H7 (cell line): ENCODE data around the gene SMIM24. TPM values are rescaled to one million over a fixed set of nuclear protein-coding genes. Genes with fewer than 3 reads are reported as not detected.
"Not testable (repeated sequence)": the region's sequence is repeated elsewhere in the genome, so short reads cannot be mapped to it uniquely, and the experiment has no call there.

ENCODE experiments used
- DNase-seq: peaks from one replicate; pipeline ENCODE4 v3.0.0; 2012
- H3K27me3 ChIP-seq: 2 replicates; pipeline ENCODE4 v1.6.0; 2011; ENCODE audit warnings: mild to moderate bottlenecking, low read length; ENCODE audit not compliant: control insufficient read depth, insufficient read depth
- H3K36me3 ChIP-seq: replicated peaks from 2 replicates; pipeline ENCODE4 v1.5.1; 2011; ENCODE audit warnings: low read length; ENCODE audit not compliant: control insufficient read depth, insufficient read depth
- H3K4me3 ChIP-seq: 2 replicates; pipeline ENCODE4 v1.5.1; 2011; ENCODE audit warnings: low read depth, mild to moderate bottlenecking, control low read depth, low read length, moderate library complexity; ENCODE audit not compliant: insufficient read depth
- total RNA-seq: library from RNA; depleted of rRNA; stranded (reverse); fragments of >200 nt; shearing (Covaris generic); gene quantifications from 2 replicates; pipeline ENCODE4 v1.2.3, GENCODE V29; 2014

Gene SMIM24
- total RNA-seq, 1 experiment from 2014 or later = 6.0 TPM

DNA sequence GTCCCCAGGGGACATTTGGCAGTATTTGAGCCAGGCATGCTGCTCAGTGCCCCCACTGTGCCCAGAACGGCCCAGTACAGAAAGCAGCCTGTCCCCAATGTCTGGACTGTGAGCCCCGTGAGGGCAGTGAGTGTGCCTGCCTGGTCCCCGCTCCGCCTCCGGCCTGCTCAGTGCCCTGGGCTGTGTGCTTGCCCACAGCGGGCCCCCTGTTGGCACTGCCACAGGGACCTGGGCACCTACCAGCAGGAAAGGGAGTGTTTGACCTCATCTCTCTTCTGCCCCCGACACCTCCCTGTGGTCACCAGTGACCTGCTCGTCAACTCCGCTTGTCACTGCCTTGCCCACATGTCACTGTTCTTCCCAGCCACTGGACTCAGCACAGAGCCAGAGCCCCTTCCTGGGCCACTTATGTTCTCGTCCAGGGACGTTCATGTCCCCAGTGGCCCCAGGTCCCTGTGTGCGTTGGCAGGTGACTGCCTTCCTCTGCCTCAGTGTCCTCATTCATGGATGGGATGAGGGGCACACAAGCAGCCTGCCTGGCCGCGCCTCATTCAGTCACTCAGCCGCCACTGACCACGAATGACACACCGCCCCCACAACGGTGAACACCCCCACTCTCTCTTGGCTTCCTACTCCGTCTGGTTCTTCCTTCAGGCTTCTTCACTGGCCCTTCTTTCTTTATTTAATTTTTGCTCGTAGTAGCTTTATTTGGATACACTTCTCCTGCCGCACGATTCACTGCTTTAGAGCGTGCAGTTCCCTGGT is 28.6 kb upstream of the SMIM24 start:
- no peak for DNase-seq
- Histone ChIP-seq H3K27me3 (no peaks in the 10 kb centered on the region), H3K4me3 (no peak overlapping the region), H3K36me3 (peaks cover 3% of the 10 kb centered on the region)

DNA sequence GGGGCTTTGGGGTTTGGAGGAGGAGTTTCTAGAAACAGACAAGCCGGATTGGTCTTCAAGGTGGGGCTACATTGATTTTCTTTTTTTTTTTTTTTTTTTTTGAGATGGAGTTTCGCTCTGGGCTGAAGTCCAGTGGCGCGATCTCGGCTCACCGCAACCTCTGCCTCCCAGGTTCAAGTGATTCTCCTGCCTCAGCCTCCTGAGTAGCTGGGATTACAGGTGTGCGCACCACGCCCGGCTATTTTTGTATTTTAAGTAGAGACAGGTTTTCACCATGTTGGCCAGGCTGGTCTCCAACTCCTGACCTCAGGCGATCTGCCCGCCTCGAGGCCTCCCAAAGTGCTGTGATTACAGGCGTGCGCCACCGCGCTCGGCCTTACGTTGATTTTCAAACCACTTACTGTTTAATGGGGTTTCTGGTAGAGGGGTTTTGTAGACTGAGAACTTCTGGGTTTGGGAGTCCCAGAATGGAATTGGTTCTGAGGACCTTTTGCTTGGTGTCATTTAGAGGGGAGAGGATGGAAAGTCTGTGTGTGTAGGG is 27.9 kb upstream of the SMIM24 start:
- H3K4me3 ChIP-seq, H3K27me3 ChIP-seq, H3K36me3 ChIP-seq, DNase-seq: not testable (repeated sequence)

GRCh38 chr19:3507371-3508120 is 27.2 kb upstream of the SMIM24 start:
- peak; percentile 94 for DNase-seq
- Histone ChIP-seq H3K27me3 (no peaks in the 10 kb centered on the region), H3K36me3 (peaks cover 3% of the 10 kb centered on the region), H3K4me3 (peak overlapping the region; percentile 81)

DNA sequence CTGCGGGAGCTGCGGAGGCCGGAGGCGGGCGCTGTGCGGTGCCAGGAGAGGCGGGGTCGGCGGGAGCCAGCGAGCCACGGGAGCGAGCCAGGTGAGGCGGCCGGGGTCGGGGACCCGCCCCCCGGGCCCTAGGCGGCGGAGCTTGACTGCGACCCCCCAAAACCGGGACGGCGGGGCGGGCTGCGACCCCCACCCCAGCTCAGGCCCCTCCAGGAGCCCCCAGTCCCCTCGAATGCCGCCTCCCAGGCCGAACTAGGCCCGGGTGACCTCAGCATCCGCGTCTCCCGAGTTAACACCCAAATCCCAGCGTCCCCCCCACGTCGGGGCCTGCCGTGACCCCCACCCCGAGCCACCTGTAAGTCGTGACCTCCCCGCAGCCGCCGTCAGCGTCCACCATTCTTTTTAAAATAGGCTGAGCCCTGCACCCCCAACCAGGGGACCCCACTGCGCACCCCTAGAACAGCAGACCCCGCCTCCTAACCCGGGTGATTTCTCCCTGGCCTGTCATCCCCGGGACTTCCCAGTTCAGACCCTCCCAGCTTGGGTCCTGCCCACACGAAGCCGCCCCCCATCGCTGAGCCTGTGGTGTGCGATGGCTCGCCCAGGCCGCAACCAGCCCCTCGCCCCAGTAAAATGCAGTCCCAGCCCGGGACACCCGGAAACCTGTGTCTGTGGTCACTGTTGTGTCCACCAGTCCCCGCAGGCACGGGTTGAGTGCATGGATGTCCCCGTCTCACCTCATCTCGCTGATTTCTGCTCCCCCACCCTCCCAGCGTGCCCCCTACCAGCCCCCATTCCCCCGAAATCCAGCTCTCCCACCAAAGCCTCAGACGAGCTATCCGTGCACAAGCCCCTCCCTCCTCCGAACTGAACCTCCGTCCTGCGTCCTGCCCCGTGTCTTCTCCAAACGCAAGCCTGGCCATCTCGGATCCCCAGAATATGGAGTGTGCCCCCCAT is 26.3 kb upstream of the SMIM24 start:
- DNase-seq = peak; percentile 82
- Histone ChIP-seq H3K4me3 (peak overlapping the region; percentile 81), H3K36me3 (peaks cover 3% of the 10 kb centered on the region), H3K27me3 (no peaks in the 10 kb centered on the region)

GRCh38 chr19:3505598-3506383 is 25.5 kb upstream of the SMIM24 start, which contains the start of gene FZR1:
Gene FZR1 (plus strand): TSS chr19:3506311. CDS start chr19:3522990, 16,679 bp downstream.
- Histone ChIP-seq H3K36me3 (peaks cover 3% of the 10 kb centered on the region), H3K27me3 (no peaks in the 10 kb centered on the region), H3K4me3 (peak within 1 kb of the TSS; percentile 81)
- DNase-seq = peak; percentile 99

- Histone ChIP-seq H3K36me3 (peaks cover 2% of the 10 kb centered on the region), H3K4me3 (no peak overlapping the region), H3K27me3 (no peaks in the 10 kb centered on the region)
- no peak for DNase-seq
Measured at GRCh38 chr19:3504735-3505134, 24.4 kb upstream of the SMIM24 start.

- Histone ChIP-seq H3K27me3 (no peaks in the 10 kb centered on the region), H3K36me3 (no peaks in the 10 kb centered on the region), H3K4me3 (no peak overlapping the region)
- no peak for DNase-seq
Measured at GRCh38 chr19:3503036-3503572, 22.8 kb upstream of the SMIM24 start.

DNA sequence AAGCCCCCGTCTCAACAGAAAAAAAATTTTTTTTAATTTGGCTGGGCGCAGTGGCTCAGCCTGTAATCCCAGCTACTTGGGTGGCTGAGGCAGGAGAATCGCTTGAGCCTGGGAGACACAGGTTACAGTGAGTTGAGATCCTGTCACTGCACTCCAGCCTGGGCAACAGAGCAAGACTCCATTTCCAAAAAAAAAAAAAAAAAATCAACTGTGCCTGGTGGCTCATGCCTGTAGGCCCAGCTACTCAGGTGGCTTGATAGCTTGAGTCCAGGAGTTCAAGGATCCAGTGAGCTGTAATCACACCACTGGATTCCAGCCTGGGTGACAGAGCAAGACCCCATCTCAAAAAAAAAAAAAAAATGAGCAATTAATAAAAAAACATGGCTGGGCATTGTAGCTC is 21.5 kb upstream of the SMIM24 start:
- no peak for DNase-seq

DNA sequence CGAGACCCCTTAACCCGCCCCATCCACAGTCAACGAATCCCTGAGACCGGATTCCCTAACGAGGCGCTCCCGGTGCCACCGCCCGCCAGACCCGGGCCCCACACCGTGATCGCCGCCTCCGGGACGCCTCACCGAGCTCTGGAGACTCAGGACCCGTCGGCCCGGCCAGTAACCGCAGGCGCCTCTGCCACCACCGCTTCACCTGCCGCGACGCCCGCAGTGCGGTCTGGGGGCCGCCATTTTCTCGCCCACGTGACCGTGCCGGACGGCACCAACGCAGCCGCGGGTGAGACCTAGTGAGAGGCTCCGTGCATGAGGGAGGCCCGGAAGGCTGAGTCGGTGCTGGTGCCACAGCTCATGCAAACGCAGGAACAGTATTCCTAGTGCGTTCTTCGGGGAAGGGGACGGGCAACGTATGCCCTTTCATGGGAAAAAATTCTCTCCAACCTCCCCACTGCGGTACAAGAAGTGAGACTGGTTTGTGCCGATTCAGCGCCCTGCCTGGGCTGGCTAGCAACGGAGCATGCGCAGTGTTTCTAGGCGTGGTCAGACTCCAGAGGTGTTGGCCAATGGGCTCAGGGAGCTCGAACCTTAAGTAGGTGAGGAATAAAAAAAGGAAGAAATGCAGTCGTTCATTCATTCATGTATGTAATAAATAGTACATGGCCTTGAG is 20.2 kb upstream of the SMIM24 start, which contains the start of gene DOHH:
TSS of gene DOHH (minus strand) at position 246 of the 673 bp plus-strand sequence. CDS start 3,860 bp downstream, outside the sequence.
- Histone ChIP-seq H3K36me3 (peaks cover 5% of the 10 kb centered on the region), H3K4me3 (peak within 1 kb of the TSS; percentile 94), H3K27me3 (no peaks in the 10 kb centered on the region)
- DNase-seq = peak; percentile 98

More for the DNA sequence above, 21.5 kb upstream of the SMIM24 start:
- Histone ChIP-seq H3K36me3 (peaks cover under 1% of the 10 kb centered on the region; the same call in 1 of the 2 replicates), H3K4me3 (no peak overlapping the region), H3K27me3 (no peaks in the 10 kb centered on the region)

GRCh38 chr19:3499738-3500428 is 19.6 kb upstream of the SMIM24 start:
- Histone ChIP-seq H3K4me3 (peak overlapping the region; percentile 94), H3K36me3 (peaks cover 7% of the 10 kb centered on the region), H3K27me3 (no peaks in the 10 kb centered on the region)
- no peak for DNase-seq

- H3K36me3 ChIP-seq = peaks cover 7% of the 10 kb centered on the region
- H3K4me3 ChIP-seq = no peak overlapping the region
- no peak for DNase-seq
- H3K27me3 ChIP-seq = no peaks in the 10 kb centered on the region
Measured at GRCh38 chr19:3497757-3498520, 17.6 kb upstream of the SMIM24 start.
